OCI-LY1 (cell line): ENCODE results near the gene TBC1D14.

ENCODE experiments used
- H2AFZ ChIP-seq: fragments of 200-600 bp; sonication (generic), shearing (Covaris generic); 2 replicates; pipeline ENCODE4 v1.6.0; 2014; ENCODE audit warnings: antibody characterized with exemption, mild to moderate bottlenecking, low read length
- H3F3A ChIP-seq: fragments of 200-600 bp; sonication (generic), shearing (Covaris generic); 2 replicates; pipeline ENCODE4 v1.6.0; 2014; ENCODE audit warnings: mild to moderate bottlenecking, antibody characterized with exemption, low read length, moderate library complexity; ENCODE audit not compliant: insufficient read depth
- H3K27ac ChIP-seq: fragments of 200-600 bp; sonication (generic); 2 replicates; pipeline ENCODE4 v1.5.1; 2014; ENCODE audit warnings: low read length, mixed run types, mild to moderate bottlenecking, low read depth; ENCODE audit not compliant: poor library complexity, severe bottlenecking
- H3K27me3 ChIP-seq: fragments of 200-600 bp; sonication (generic); 2 replicates; pipeline ENCODE4 v1.6.0; 2014; ENCODE audit warnings: antibody characterized with exemption, mild to moderate bottlenecking, low read length, moderate library complexity; ENCODE audit not compliant: insufficient read depth
- H3K36me3 ChIP-seq: fragments of 200-600 bp; sonication (generic); 2 replicates; pipeline ENCODE4 v1.6.1; 2014; ENCODE audit warnings: mild to moderate bottlenecking, antibody characterized with exemption, low read length, moderate library complexity, mixed read lengths; ENCODE audit not compliant: insufficient read depth
- H3K4me1 ChIP-seq: fragments of 200-600 bp; sonication (generic); 2 replicates; pipeline ENCODE4 v1.5.1; 2014; ENCODE audit warnings: mild to moderate bottlenecking, low read length, moderate library complexity; ENCODE audit not compliant: insufficient read depth, severe bottlenecking
- H3K4me2 ChIP-seq: fragments of 200-600 bp; sonication (generic), shearing (Covaris generic); 2 replicates; pipeline ENCODE4 v1.6.1; 2014; ENCODE audit warnings: low read length
- H3K4me3 ChIP-seq: fragments of 200-600 bp; sonication (generic); 2 replicates; pipeline ENCODE4 v1.5.1; 2014; ENCODE audit warnings: low read length, low read depth, mild to moderate bottlenecking, mixed read lengths; ENCODE audit not compliant: poor library complexity, severe bottlenecking
- H3K79me2 ChIP-seq: fragments of 200-600 bp; shearing (Covaris generic); 2 replicates; pipeline ENCODE4 v1.6.1; 2016; ENCODE audit warnings: mixed run types, low read length, mixed read lengths; ENCODE audit not compliant: insufficient read depth
- H3K9ac ChIP-seq: fragments of 200-600 bp; sonication (generic), shearing (Covaris generic); 2 replicates; pipeline ENCODE4 v1.6.1; 2014; ENCODE audit warnings: mild to moderate bottlenecking, low read length, mixed read lengths
- H3K9me2 ChIP-seq: fragments of 200-600 bp; sonication (generic), shearing (Covaris generic); 2 replicates; pipeline ENCODE4 v1.6.1; 2014; ENCODE audit warnings: low read depth, mild to moderate bottlenecking, low read length, mixed read lengths
- H3K9me3 ChIP-seq: fragments of 200-600 bp; shearing (Covaris generic); 2 replicates; pipeline ENCODE4 v1.6.1; 2014; ENCODE audit warnings: low read length, mixed read lengths
- H4K20me1 ChIP-seq: fragments of 200-600 bp; sonication (generic), shearing (Covaris generic); 2 replicates; pipeline ENCODE4 v1.6.0; 2016; ENCODE audit warnings: mild to moderate bottlenecking, low read length; ENCODE audit not compliant: insufficient read depth
- EZH2 ChIP-seq: fragments of 200-600 bp; sonication (generic), shearing (Covaris generic); IDR thresholded peaks from 2 replicates; pipeline ENCODE4 v1.8.0; 2017; ENCODE audit warnings: borderline replicate concordance, mixed run types, mild to moderate bottlenecking, antibody characterized with exemption, low read length, moderate library complexity, mixed read lengths
- TF ChIP-seq, protein P1 (sequence below): fragments of 200-600 bp; sonication (generic), shearing (Covaris generic); IDR thresholded peaks from 2 replicates; pipeline ENCODE4 v1.5.1; 2017; ENCODE audit warnings: mild to moderate bottlenecking, antibody characterized with exemption, low read length, moderate library complexity, mixed read lengths

The TBC1D14 gene

DNA sequence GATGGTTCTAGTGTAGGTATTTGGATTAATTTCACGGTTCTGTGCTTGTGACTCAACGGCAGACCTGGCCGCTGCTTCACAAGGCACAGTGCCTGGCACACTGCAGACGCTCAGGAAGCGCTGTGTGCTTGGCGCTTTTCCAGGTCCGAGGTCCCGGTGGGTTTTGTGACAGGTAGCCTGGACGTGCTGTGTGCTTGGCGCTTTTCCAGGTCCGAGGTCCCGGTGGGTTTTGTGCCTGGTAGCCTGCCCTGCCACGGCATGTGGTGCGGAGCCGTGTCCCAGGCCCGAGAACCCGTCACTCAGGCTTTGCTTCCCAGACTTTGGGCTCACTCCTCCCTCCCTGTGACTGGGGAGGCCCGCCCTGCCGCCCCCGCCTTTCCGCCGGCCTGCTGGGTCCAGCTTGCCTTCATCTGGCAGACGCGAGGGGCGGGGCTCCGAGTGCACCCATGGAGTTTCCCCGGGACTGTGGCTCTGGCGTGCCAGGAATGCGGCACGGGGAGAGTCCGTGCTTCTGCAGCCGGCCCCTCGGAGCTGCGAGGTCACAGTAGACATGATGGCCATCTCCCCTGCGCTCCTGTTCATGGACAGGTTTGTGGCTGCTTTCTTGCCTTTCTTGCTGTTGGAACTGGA lies 44.2 kb downstream of the TBC1D14 start:
- H3K4me2 ChIP-seq, result no peak overlapping the region
- no peaks in the 10 kb centered on the region; the same call in 1 of the 2 replicates for H3K36me3 ChIP-seq
- H3K9me2 ChIP-seq, result no peaks in the 10 kb centered on the region
- H3K9ac ChIP-seq, result no peak overlapping the region
- peaks cover 6% of the 10 kb centered on the region for H3K4me1 ChIP-seq
- no peaks in the 10 kb centered on the region for H3F3A ChIP-seq
- no peak overlapping the region for H3K4me3 ChIP-seq
- H3K27ac ChIP-seq, result no peak overlapping the region
- no peaks in the 10 kb centered on the region for H3K79me2 ChIP-seq
- no peak overlapping the region for H2AFZ ChIP-seq
- no peaks in the 10 kb centered on the region for H3K27me3 ChIP-seq
- H3K9me3 ChIP-seq, result no peaks in the 10 kb centered on the region
- TF ChIP-seq, protein P1, sequence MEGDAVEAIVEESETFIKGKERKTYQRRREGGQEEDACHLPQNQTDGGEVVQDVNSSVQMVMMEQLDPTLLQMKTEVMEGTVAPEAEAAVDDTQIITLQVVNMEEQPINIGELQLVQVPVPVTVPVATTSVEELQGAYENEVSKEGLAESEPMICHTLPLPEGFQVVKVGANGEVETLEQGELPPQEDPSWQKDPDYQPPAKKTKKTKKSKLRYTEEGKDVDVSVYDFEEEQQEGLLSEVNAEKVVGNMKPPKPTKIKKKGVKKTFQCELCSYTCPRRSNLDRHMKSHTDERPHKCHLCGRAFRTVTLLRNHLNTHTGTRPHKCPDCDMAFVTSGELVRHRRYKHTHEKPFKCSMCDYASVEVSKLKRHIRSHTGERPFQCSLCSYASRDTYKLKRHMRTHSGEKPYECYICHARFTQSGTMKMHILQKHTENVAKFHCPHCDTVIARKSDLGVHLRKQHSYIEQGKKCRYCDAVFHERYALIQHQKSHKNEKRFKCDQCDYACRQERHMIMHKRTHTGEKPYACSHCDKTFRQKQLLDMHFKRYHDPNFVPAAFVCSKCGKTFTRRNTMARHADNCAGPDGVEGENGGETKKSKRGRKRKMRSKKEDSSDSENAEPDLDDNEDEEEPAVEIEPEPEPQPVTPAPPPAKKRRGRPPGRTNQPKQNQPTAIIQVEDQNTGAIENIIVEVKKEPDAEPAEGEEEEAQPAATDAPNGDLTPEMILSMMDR, result no peak
- TF ChIP-seq EZH2, result no peak
- no peaks in the 10 kb centered on the region for H4K20me1 ChIP-seq

DNA sequence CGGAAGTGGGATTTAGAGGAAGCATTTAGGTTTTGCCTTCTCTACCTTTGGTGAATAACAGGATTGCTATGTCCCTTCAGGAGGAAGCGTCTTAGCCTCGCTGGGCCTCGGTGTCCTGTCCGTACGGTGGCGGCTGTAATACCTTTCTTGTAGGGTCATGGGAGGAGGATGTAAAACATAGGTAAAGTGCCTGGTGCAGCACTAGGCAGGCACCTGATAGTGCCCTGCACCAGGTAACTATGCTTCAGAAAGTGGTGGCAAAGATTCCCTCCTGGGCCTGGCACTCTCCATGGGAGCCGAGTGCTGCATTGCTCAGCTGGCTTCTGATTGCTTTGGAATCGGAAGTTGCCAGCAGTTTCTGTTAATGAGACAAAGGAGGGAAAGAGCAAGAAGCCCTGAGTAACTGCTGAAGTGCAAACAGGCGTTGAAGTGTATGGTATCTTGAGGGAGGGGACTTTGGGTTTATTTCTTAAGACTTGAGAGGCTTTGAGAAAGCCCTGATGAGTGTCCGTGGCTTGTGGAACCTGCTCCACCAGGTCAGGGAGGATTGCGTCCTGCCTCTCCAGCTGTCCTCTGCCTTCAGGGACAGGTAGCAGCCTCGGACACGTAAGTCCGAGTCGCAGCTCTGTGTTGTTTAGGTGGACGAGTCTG lies 45.8 kb downstream of the TBC1D14 start:
- no peaks in the 10 kb centered on the region for H4K20me1 ChIP-seq
- H2AFZ ChIP-seq, result no peak overlapping the region
- H3K9ac ChIP-seq, result no peak overlapping the region
- H3K4me1 ChIP-seq, result peaks cover 6% of the 10 kb centered on the region
- H3K79me2 ChIP-seq, result no peaks in the 10 kb centered on the region
- H3K4me3 ChIP-seq, result no peak overlapping the region
- TF ChIP-seq EZH2, result no peak
- TF ChIP-seq, protein P1, result no peak
- H3K36me3 ChIP-seq, result no peaks in the 10 kb centered on the region
- no peaks in the 10 kb centered on the region for H3K9me2 ChIP-seq
- no peak overlapping the region for H3K27ac ChIP-seq
- H3F3A ChIP-seq, result no peaks in the 10 kb centered on the region
- H3K27me3 ChIP-seq, result no peaks in the 10 kb centered on the region
- H3K9me3 ChIP-seq, result no peaks in the 10 kb centered on the region
- H3K4me2 ChIP-seq, result no peak overlapping the region

DNA sequence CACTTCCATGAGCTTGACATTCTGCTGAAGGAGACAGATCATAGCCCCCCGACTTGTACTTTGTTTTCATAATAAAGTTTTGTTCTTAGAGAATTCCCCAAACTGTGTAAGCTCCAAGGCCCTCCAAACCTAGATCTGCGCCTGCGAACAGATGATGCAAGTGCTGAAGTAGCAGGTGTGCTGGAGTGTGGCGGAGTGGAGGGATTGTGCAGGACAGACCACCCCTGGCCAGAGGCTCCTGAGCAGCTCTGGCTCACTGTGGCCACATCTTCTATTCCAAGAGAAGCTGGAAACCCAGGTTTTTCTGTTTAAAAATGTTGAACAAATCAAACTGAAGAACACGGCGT lies 46.4 kb downstream of the TBC1D14 start:
- no peak overlapping the region for H3K4me2 ChIP-seq
- no peak overlapping the region for H3K9ac ChIP-seq
- H3K27me3 ChIP-seq, result no peaks in the 10 kb centered on the region
- no peak overlapping the region for H3K4me3 ChIP-seq
- TF ChIP-seq, protein P1, result no peak
- no peak for TF ChIP-seq EZH2
- H3F3A ChIP-seq, result no peaks in the 10 kb centered on the region
- no peaks in the 10 kb centered on the region for H4K20me1 ChIP-seq
- H3K9me3 ChIP-seq, result no peaks in the 10 kb centered on the region
- H2AFZ ChIP-seq, result no peak overlapping the region
- H3K9me2 ChIP-seq, result no peaks in the 10 kb centered on the region
- no peaks in the 10 kb centered on the region for H3K79me2 ChIP-seq
- peaks cover 6% of the 10 kb centered on the region for H3K4me1 ChIP-seq
- H3K36me3 ChIP-seq, result no peaks in the 10 kb centered on the region
- no peak overlapping the region for H3K27ac ChIP-seq
